Liver (tissue), 2 donors: ENCODE measurements around the gene IQSEC1.

Experiments used
- REST ChIP-seq: IDR thresholded peaks from 2 replicates; pipeline ENCODE4 v1.6.1; 2016; ENCODE audit warnings: antibody characterized with exemption, mild to moderate bottlenecking
- SP1 ChIP-seq: IDR thresholded peaks from 2 replicates; pipeline ENCODE4 v1.6.1; 2018; ENCODE audit warnings: antibody characterized with exemption, mild to moderate bottlenecking
- donor health status: healthy.

GRCh38 chr3:13016083-13016720 lies 57.0 kb downstream of the IQSEC1 start:
- TF ChIP-seq SP1 (no peak), REST (no peak)
